NCI-H2196 (cell line): ENCODE results near the gene NR3C1.
"Not testable (repeated sequence)": the region's sequence is repeated elsewhere in the genome, so short reads cannot be mapped to it uniquely, and the experiment has no call there.

Experiments
- DNase-seq: peaks from one replicate; lab custom pipeline; 2025; ENCODE audit not compliant: unreplicated experiment; lab: John Stamatoyannopoulos, UW

Gene NR3C1

DNA sequence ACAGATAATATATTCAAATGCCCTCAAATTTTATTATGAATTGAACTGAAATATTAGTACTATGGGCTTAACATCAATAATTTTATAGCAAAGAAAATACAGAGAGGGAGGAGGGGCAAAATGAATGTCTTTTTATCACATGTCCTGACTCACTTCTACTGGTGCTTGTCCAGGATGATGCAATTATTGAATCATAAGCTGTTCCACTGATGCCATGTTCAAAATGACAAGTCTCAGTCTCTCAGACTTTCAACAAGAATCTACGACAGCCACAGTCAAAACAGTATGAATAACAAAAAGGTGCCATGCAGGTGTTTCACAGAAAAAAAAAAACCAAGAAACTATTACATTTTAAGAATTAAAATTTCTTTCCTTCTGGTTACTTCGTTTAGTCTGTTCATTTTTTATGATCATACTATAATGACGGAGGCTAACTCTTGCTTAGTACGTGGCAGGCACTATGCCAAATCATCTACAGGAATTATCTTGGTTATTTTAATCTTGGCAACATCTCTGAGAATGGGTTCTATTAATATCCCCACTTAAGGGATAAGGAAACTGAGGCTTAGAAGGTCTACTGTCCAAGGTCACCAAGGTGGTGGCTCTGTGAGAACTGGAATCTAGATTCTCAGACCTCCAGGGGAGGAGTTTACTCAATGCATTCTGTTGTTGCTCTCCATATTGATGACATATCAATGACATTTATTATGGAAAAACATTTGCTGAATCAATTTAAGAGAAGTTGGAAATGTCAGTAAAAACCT lies 61.5 kb downstream of the NR3C1 start:
- no peak for DNase-seq

DNA sequence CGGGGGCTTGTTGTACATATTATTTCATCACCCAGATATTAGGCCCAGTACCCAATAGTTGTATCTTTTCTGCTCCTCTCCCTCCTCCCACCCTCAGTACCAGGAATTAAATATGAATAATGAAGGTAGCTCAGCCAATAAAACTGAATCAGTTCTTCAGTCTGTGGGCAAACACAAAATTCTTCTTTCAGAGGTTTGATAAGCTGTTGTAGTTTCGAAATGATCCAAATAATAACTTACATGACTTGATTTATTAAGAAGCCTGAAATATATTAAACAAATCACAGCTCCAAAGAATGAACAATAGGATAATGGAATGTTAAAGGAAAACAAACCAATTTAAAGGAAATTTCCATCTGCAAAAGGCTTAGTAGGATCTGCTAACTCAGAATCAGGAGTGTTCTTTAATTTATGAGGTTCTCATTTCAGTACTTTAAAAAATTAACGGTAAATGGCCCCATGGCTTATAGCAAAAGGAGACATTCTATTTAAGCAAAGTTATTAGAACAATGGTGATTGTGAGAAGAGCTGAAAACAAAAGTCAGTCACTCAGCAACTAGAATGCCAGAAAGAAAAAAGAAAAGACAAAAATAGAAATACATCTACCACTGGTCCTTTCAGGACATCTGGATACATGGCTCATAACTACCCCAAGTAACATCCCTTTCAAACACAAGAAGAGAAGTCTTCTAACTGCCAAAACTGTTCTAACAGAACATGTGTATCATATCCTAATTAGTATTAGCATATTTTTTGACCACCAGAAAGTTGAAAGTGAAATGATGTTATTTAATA lies 62.4 kb downstream of the NR3C1 start:
- no peak for DNase-seq

DNA sequence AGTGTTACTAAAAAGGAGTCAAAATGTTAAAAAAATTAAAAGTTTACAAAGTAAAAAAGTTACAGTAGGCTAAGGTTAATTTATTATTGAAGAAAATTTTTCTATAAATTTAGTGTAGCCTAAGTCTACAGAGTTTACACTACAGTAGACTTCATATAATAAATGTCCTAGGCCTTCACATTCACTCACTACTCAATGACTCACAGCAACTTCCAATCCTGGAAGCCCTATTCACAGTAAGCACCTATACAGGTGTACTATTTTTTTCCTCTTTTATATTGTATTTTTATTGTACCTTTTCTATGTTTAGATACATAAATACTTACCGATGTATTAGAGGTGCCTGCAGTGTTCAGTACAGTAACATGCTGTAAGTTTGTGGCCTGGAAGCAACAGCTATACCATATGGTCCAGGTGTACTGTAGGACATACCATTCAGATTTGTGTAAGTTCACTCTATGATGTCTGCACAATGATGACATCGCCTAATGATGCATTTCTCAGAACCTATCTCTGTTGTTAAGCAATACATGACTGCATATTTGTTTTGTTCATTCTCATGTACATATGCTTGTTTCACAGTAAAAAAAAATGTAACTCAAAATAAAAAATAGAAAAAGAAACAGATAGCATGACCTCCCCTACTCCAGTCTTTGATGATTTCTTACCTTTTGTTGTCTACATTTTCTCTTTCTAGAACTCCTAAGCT lies 64.7 kb downstream of the NR3C1 start:
- DNase-seq = no peak

DNA sequence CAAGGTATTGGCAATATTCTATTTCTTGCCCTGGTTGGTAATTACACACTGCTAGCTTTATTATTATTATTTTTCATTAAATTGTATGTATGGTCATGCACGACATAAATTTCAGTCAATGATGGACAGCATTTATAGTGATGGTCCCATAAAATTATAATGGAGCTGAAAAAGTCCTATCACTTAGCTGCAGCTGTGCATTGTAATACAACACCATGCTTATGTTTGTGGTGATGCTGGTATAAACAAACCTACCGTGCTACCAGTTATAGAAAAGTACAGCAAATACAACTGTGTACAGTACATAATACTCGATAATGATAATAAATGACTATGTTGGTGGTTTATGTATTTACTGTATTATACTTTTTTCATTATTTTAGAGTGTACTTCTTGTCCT lies 65.5 kb downstream of the NR3C1 start:
- DNase-seq = no peak

DNA sequence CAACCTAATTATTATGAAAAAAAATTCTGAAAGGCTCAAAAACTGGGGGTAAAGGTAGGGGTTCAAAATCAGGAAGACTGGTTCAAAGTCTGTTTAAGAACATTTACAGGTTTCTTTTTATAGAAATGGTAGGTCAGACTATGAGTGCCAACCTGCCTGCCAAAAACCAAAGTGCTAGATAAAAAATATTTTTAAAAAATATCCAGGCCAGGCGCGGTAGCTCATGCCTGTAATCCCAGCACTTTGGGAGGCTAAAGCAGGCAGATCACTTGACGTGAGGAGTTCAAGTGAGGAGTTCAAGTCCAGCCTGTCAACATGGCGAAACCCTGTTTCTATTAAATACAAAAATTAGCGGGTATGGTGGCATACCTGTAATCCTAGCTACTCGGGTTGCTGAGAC lies 67.0 kb downstream of the NR3C1 start:
- DNase-seq = no peak

DNA sequence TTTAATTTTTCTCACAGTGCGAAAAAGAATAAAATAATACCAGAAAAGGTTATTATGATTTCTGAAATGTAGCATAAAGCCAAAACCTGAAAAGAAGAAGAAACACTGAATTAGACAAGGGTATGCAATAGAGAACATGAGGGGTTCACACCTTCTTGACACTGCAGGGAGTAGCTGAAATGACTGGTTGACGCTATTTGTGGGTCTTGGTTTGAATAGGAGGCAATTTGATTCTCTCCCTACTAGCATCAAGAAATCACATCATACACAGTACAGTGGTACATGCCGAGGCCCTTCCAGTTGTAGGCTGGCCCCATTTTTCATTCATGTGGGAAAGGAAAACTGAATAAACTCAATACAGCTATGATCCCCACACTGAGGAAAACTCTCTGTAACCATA lies 68.6 kb downstream of the NR3C1 start:
- no peak for DNase-seq

DNA sequence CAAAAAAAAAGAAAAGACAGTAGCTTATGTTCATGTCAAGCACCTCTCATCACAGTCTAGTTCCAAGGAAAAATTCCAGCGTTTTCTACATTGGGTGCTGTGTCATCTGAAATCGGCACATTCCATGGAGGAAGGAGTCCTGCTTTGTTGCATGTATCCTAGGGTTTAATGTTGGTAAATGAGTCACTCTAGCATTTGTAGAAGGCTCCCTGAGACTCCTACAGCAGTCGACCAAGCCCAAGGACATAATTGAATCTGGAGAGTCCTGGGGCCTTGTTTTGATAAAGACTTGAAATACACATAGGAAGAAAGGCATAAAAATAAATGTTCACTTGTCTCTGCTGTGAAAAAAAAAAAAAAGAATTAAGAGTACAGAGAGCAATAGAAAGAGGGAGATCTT lies 69.1 kb downstream of the NR3C1 start:
- not testable (repeated sequence) for DNase-seq

DNA sequence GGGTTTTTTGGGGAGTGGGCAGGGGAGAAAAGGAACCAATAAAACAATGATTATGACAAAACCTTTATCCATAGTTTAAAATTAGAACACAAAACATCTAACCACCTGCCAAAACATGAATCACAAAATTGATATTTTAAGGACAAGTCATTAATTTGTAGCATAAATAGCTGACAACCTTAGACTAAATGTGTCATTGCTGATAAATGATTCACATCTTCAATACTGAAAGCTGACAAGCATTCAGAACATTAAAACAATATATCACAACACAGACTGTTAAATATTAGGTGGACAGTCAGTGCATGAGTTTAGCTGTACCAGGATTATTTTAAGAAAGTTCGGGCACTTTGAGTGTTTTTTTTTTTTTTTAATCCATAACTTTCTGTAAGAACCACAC lies 71.5 kb downstream of the NR3C1 start:
- no peak for DNase-seq

DNA sequence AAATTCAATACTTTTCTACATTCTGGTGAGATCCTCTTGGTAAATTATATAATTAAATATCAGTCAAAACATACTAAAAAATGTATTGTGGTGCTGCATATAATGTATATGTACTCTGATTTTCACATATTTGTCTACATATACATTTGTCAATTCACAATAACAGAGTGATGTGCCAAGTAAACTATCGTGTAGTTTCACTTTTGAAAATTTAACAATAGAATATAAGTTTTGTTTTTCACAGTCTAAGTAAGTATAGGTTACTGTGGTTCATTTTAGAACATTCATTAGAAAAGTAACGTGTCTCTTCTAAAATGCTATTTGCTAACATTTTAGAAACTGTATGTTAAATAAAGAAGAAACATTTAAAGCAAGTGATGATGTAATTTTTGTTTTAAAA lies 73.6 kb downstream of the NR3C1 start:
- no peak for DNase-seq

DNA sequence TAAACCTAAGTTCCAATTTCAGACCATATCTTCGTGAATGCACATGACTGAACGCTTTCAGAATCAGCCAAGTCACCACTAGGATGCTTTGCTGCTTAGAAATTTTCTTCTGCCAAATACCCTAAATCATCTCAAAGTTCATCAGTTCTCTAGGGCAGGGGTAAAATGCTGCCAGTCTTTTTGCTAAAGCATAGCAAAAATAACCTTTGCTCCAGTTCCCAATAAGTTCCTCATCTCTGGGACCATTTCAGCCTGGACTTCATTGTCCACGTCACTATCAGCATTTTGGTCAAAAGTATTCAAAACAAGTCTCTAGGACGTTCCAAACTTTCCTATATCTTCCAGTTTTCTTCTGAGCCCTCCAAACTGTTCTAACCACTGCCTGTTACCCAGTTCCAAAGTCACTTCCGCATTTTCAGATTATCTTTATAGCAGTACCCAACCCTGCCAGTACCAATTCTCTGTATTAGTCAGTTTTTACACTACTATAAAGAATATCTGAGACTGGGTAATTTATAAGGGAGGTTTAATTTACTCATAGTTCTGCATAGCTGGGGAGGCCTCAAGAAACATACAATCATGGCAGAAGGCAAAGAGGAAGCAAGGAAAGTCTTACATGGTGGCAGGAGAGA lies 74.8 kb downstream of the NR3C1 start:
- no peak for DNase-seq

DNA sequence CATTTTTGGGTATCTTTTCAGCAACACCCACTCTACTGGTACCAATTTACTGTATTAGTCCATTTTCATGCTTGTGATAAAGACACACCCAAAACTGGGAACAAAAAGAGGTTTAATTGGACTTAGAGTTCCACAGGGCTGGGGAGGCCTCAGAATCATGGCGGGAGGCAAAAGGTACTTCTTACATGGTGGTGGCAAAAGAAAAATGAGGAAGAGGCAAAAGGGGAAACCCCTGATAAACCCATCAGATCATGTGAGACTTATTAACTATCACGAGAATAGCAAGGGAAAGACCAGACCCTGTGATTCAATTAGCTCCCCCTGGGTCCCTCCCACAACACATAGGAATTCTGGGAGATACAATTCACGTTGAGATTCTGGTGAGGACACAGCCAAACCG lies 78.4 kb downstream of the NR3C1 start:
- not testable (repeated sequence) for DNase-seq

DNA sequence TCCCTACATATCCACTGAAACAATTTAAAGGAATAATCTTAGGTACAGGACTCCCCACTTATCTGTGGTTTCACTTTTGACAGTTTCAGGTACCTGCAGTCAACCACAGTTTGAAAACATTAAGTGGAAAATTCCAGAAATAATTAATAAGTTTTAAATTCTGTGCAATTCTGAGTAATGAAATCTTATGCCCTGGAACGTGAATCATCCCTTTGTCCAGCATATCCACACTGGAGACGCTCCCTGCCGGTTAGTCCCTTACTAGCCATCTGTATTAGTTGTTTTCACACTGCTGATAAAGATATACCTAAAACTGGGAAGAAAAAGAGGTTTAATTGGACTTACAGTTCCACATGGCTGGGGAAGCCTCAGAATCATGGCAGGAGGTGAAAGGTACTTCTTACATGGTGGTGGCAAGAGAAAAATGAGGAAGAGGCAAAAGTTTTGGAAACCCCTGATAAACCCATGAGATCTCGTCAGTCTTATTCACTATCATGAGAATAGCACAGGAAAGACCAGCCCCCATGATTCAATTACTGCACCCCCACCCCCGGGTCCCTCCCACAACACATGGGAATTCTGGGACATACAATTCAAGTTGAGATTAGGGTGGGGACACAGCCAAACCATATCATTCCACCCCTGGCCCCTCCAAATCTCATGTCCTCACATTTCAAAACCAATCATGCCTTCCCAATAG lies 80.4 kb downstream of the NR3C1 start:
- not testable (repeated sequence) for DNase-seq

DNA sequence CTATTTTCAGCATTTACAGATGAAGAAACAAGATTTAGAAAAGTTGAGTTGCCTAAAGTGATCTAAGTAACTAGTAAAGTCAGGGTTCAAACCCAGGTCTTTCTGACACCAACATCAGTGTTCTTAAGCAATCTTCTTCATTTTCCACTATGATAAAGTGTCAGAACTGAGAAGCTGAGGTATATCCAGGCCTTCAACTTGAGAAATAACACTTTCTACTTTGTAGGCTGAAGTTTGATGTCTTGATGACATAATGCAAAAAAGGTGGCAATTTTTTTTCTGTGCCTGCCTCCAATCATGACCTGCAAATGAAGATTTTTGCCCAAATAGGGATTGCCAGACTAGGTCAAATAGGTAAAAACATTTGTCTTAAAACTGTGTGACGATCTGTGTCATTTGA lies 81.3 kb downstream of the NR3C1 start:
- no peak for DNase-seq

DNA sequence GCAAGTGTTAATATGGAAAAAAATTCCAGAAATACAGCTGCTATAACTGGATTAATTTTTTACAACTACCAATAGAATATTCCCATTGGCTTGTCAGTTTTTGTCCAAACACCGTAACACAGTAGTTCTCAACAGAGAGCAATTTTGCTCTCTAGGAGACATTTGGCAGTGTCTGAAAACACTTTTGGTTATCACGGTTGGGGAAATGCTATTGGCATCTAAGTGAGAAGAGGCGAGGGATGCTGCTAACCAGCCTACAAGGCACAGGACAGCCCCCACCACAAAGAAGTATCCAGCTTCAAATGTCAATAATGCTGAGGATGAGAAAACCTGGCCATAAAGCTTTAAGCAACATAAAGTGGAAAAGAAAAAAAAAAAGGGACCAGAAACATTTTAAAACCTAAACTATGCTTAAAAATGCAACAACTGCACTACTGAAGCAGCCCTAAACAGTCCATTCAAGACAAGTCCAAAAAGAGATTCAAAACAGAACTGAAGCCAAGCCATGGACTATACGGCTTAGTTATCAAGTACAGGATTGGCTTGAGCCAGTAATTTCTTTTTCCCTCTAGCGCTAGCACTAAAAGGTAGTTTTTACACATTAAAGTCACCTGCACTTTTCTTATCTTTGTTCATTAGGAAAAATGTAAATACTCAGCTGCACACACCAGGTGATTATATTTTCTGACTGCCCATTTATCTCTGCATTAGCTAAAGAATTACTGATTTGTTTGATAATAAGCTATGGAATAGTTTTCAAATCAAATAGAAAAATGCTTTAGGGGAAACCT lies 83.9 kb downstream of the NR3C1 start:
- DNase-seq = no peak

DNA sequence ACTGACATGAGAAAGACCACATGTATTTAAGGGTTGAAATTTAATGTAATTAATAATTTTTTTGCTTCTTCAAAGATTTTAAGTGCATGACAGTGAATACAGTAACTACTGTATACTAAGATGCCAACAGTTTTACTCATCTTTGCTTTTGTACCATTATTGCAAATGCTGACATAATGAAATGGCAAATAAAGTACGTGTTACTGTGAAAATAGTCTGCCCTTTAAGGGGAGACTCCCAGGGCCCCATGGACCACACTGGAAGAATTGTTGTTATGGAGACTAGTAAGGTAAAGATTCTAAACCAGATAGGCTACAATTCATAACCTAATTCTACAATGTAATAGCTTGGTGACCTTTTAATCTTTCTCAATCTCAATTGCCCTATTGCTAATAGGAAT lies 84.7 kb downstream of the NR3C1 start:
- no peak for DNase-seq

DNA sequence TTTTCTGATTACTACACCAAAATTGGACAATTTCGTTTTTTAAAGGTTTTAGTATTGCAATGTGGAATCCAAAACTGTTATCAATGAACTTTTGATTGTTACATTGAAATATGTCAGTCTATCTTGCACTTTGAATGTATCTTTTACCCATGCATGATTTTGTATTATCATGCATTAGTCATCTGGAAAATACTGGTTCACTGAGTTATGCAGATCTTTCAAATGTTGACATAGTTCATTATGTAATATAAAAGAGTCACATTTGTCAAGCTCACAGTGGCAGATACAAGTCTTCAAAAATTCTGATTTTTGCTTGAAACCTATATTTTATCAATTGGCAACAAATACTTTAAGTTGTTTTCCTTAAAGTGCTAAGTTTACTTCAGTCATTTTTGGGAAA lies 85.2 kb downstream of the NR3C1 start:
- no peak for DNase-seq

DNA sequence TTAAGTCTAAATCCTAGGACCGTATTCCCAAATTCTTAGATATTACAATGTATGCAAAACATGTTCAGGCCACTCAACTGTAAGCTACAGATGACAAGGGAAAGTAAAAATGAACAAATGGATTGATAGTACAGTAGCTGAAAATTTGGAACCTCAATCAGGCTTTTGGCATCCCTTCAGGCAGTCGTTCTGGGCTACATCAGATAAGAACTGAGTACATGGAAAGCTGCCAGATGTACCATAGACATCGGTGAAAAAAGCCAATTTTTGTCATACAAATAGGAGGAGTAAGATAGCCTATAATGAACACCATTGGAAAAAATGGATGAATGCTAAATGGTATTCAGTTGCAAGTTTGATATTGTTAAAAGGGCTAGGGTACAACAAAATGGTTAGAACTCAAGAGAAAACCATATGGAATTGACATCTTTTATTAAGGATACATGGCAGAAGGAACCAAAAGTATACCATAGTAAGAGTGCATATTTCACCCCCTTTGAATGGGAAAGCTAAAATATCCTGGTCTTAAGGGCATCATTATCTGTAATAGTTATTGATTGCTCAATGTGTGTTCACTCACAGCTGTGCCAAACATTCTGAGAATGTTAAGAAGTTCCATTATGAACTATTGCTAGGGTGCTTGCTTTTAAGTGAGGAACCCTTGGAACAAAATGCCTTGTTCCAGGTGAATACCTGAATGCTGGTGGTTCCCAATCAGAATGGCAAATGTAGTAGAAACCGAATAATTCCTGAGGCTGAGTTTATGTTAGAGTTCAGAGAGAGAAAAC lies 86.4 kb downstream of the NR3C1 start:
- peak; percentile 23 for DNase-seq

DNA sequence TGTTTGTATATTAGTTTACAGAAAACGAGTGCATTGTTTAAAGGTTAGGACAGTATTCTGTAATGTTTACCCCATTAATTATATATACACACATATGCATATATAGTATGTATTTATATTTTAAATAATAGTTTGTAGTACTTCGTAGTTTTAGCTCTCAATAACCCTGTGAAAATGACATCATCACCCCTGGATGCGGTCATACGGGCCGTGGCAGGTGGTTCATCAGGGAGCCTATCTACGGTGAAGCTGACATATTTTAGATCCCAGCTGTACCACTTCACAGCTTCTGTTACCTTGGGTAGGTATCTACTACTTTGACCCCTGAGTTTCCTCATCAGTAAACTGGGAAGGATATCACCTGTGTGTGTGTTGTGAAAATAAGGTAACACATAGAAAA lies 87.1 kb downstream of the NR3C1 start:
- DNase-seq = no peak

DNA sequence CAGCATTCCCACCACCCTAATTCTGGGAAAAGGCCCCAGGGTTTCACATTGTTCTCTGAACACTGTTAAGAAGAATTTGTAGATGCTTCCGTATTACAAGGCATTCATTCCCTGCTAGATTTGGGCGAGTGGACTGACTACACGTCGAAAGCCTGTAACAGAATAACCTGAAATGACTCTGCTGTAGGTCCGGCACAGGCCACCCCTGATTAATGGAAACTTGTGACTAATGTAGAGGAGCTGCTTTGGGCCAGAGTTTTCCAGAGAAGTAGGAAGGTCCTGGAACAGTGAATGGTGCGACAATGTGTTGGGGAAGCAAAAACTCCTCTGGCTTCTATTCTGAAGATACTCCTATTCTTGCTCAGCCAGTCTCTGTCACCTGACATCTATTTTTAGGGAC lies 87.6 kb downstream of the NR3C1 start:
- DNase-seq = no peak
